GM23338 (cell line): ENCODE results near the gene DOCK6.

Experiments used
- CREB1 ChIP-seq: fragments of 250-450 bp; sonication (Bioruptor Pico); IDR thresholded peaks from 2 replicates; pipeline ENCODE4 v1.5.0; 2020; ENCODE audit warnings: low read depth, mild to moderate bottlenecking, moderate library complexity
- JUNB ChIP-seq: IDR thresholded peaks from one replicate; pipeline ENCODE4 v1.6.1; 2016; ENCODE audit warnings: antibody characterized with exemption; ENCODE audit not compliant: unreplicated experiment
- ZNF114 ChIP-seq: fragments of 250-450 bp; sonication (Bioruptor Pico); IDR thresholded peaks from 2 replicates; pipeline ENCODE4 v1.5.0; 2020; ENCODE audit warnings: mild to moderate bottlenecking, moderate library complexity
- TF ChIP-seq, protein P1 (sequence below): IDR thresholded peaks from one replicate; pipeline ENCODE4 v1.6.1; 2018; ENCODE audit warnings: antibody characterized with exemption; ENCODE audit not compliant: unreplicated experiment
- TF ChIP-seq, protein P2 (sequence below), 2 experiments: fragments of 200-600 bp in 1 of 2; sonication (generic) in 1 of 2; conservative IDR thresholded peaks; 2 replicates each; pipeline versions ENCODE4 v1.5.1 to v1.6.1; 2016 to 2017; ENCODE audit warnings: antibody characterized with exemption in 2 of 2, low read depth in 2 of 2, mild to moderate bottlenecking in 2 of 2, moderate library complexity in 1 of 2

DNA sequence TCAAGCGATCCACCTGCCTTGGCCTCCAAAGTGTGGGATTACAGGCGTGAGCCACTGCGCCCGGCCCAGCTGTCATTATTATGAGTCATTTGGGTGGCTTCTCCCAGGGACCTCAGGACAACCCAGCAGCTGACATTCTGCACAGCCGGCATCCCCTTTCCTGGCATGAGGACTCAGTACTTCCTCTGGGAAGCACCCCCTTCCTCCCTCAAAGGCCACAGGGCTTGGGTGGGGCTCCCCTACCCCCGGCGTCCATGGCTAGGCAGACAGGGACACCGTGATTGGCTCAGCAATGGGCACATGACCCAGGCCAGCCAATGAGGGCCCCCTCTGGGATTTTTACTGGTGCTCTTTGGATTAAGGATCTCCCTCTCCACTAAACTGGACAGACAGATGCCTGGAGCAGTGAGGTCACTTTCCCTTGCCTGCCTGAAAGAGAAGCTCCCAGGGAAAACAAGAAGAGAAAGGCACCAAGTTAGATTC lies 71.0 kb downstream of the DOCK6 start:
- TF ChIP-seq, protein P1, sequence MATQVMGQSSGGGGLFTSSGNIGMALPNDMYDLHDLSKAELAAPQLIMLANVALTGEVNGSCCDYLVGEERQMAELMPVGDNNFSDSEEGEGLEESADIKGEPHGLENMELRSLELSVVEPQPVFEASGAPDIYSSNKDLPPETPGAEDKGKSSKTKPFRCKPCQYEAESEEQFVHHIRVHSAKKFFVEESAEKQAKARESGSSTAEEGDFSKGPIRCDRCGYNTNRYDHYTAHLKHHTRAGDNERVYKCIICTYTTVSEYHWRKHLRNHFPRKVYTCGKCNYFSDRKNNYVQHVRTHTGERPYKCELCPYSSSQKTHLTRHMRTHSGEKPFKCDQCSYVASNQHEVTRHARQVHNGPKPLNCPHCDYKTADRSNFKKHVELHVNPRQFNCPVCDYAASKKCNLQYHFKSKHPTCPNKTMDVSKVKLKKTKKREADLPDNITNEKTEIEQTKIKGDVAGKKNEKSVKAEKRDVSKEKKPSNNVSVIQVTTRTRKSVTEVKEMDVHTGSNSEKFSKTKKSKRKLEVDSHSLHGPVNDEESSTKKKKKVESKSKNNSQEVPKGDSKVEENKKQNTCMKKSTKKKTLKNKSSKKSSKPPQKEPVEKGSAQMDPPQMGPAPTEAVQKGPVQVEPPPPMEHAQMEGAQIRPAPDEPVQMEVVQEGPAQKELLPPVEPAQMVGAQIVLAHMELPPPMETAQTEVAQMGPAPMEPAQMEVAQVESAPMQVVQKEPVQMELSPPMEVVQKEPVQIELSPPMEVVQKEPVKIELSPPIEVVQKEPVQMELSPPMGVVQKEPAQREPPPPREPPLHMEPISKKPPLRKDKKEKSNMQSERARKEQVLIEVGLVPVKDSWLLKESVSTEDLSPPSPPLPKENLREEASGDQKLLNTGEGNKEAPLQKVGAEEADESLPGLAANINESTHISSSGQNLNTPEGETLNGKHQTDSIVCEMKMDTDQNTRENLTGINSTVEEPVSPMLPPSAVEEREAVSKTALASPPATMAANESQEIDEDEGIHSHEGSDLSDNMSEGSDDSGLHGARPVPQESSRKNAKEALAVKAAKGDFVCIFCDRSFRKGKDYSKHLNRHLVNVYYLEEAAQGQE, result no peak
- TF ChIP-seq JUNB, result no peak
- TF ChIP-seq, protein P2, sequence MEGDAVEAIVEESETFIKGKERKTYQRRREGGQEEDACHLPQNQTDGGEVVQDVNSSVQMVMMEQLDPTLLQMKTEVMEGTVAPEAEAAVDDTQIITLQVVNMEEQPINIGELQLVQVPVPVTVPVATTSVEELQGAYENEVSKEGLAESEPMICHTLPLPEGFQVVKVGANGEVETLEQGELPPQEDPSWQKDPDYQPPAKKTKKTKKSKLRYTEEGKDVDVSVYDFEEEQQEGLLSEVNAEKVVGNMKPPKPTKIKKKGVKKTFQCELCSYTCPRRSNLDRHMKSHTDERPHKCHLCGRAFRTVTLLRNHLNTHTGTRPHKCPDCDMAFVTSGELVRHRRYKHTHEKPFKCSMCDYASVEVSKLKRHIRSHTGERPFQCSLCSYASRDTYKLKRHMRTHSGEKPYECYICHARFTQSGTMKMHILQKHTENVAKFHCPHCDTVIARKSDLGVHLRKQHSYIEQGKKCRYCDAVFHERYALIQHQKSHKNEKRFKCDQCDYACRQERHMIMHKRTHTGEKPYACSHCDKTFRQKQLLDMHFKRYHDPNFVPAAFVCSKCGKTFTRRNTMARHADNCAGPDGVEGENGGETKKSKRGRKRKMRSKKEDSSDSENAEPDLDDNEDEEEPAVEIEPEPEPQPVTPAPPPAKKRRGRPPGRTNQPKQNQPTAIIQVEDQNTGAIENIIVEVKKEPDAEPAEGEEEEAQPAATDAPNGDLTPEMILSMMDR (conservative IDR thresholded peaks at IDR 0.05; ENCODE audit: low read depth in 2 of 2), result no peak
- TF ChIP-seq ZNF114, result no peak
- no peak for TF ChIP-seq CREB1 (CRISPR knock-in tag)
